Suppressor macrophage treated with lipopolysaccharide for 4 hours (primary cell): Measurements from ENCODE around the gene GXYLT2.
"Not testable (repeated sequence)": the region's sequence is repeated elsewhere in the genome, so short reads cannot be mapped to it uniquely, and the experiment has no call there.

ENCODE experiments used
- DNase-seq: peaks from one replicate; pipeline ENCODE4 v3.0.0-alpha.2; 2020

The GXYLT2 gene

DNA sequence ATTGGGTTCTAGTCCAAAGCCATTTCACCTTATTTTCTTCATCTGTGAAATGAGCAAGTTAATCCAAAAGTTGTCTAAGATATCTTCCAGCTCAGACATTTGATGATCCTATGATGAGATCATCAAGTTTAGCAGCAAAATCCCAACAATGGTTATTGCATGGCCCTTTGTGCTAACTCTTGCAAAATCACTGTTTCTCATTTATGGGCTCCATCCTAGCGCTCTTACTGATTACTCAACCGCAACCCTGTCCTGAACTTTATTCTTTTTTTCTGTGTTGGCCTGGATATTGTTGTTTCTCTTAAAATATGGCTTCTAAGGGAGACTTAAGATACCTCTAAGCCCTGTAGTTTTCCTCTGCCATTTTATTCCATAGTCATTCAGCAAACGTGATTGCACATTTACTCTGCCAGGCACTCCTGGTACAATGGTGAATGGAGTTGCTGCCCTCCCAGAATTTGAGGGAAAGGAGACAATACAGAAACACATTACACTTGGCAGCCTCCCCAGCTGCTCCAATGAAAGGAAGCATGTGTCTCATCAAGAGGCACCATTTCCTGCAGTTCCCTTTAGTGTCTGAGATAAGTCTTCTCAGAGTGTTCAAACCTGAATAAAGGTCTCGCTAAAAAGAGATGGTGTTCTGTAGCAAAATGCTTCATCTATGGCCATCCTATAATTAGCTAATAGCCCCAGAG is 4.4 kb downstream of the GXYLT2 start:
- DNase-seq: peak; percentile 82

- no peak for DNase-seq
These were observed 5.0 kb downstream of the GXYLT2 start for GRCh38 chr3:72892870-72893269.

- DNase-seq: peak; percentile 34
These were observed 7.2 kb downstream of the GXYLT2 start for GRCh38 chr3:72894976-72895552.

- DNase-seq: no peak
These were observed 9.3 kb downstream of the GXYLT2 start for GRCh38 chr3:72896996-72897757.

DNA sequence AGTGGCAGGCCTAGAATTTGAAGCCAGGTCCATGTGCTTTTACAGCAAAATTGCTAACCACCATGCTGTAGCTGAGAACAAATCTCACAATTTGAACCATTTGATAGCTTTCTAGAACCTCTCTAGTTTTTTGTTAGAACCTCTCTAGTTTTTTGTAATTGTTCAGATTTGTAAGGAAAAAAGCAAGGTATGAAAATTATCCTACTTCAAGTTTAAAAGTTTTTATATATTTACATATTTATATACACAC is 9.8 kb downstream of the GXYLT2 start:
- no peak for DNase-seq

- DNase-seq: no peak
These were observed 11.5 kb downstream of the GXYLT2 start for GRCh38 chr3:72899349-72899765.

DNA sequence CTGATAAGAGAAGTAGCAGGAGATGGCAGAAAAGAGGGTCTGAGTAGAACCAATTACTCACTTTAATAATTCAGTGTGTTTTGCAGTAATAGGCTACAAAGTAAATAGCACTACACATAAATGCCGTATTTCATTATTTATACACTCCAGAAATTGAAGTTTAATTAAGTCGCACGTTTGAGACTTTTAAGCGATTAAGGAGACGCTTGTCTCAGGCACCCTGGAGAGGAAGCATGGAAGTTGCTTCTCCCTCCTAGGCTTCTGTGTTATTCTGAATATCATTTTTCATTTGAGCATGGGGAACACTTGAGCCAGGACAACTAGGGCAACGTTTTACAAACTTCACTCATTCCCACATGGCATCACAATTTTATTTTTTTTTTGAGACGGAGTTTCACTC is 12.2 kb downstream of the GXYLT2 start:
- no peak for DNase-seq

- DNase-seq: no peak
These were observed 14.0 kb downstream of the GXYLT2 start for GRCh38 chr3:72901840-72902239.

DNA sequence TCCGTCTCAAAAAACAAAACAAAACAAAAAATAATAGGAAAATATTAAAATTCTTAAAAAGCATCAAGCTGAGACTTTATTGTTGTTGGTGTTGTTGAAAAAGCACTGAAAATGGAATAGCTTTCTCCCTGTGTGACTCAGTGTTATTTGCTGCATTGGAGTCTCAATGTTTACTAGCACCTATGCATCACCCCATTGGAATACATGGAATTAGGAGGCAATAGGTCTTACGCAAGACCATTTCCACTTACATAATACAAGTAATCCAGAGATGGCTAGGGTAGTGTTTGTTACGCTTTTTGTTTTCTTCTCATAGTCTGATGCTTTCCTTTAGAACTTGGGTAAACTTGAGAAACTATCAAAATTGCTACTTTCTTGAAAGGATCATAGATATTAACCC is 15.2 kb downstream of the GXYLT2 start:
- DNase-seq: no peak

DNA sequence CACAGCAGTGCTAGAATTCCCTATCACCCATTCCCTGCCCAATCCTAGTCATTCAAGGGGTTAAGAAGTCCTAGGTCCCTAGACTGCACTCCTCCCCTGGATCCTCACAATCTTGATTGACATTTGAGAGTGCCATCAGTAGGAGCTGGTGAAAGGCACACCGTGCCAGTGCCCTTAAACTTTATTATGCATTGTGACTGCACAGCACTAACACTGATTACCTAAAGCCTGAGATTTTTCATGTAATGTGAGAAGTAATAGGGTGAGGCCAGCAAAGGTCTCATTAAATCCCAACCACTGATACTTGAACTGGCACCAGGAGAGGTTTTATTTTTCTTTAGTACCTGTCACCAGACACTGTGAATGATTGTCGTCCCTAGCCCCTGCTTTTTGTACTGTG is 16.3 kb downstream of the GXYLT2 start:
- DNase-seq: no peak

DNA sequence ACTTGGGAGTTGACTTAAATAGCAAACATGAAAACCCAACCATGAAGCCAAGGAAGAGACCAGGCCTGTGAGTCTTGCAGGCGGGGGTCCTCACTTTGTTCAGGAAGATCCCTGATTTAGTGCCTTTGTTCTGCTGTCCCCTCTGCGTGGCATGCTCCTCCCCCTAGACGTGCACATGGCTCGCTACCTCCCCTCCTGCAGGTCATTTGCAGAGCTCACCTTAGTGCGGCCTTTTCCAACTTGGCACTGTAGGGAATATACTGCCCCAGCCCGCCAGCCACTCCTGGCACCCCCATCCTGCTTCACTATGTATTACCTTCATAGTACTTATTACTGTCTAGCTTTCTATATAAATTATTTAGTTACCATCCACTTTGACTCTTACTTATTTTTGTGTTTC is 18.3 kb downstream of the GXYLT2 start:
- no peak for DNase-seq

DNA sequence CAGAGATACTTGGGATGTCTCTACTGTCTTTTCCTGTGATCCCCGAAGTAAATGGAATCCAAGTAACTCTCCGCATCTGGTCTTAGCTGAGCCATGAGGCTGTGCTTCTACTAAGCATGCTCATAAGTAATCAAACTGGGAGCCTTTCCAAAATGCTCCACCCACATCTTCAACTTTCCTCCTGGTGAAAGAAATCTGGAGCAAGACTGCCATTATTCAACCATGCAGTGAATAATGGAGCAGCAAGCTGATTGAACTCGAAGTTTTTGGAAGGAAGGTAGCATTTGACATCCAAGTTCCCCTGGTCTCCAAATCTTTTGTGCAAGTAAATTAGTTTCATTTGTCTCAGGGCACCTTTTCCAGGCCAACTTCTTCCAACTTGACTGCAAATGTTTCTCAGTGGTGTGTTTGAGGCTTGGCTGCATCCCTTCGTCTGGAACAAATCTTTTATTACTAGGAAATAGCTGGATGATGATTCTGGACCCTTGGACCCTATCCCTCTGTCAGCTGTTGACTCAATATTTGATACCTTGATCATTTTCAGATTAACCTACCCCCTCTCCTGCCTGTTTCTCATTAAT is 19.4 kb downstream of the GXYLT2 start:
- no peak for DNase-seq

- no peak for DNase-seq
These were observed 20.1 kb downstream of the GXYLT2 start for GRCh38 chr3:72907731-72908620.

DNA sequence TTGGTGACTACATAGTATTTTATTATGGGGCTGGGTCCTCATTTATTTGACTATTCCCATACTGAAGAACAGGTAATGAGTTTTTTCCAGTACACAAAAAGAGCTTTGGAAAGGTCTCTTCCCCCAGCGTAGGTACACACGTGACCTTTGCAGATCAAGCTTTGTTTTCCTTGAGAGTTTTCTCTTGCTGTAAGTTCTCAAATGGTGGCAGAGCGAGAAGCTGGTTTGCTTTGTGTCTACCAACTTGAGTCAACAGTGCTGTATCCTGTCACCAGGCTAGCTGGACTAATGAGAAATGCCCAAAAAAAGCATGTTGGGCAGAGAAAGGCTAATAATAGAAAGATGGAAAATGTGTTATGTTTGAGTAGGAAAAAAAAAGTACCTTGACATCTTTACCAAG is 21.7 kb downstream of the GXYLT2 start:
- DNase-seq: no peak

GRCh38 chr3:72912532-72912931 is 24.7 kb downstream of the GXYLT2 start:
- no peak for DNase-seq

DNA sequence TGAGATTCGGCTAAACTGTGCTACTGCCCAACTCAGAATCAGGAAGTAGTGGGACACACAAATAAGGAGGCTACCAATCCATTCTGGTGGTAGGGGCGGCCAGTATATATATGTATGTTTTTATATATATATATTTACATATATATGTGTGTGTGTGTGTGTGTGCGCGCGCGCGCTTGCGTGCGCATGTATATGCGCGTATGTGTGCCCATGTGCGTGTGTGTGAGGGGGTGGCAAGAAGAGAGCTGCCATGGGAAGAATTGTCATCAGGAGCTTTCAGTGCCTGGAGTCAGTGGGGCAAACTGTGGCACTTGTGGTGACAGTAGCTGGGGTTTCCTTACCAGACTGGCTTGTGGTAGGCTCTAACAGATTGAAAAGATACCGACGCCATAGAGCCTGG is 26.5 kb downstream of the GXYLT2 start:
- no peak for DNase-seq

DNA sequence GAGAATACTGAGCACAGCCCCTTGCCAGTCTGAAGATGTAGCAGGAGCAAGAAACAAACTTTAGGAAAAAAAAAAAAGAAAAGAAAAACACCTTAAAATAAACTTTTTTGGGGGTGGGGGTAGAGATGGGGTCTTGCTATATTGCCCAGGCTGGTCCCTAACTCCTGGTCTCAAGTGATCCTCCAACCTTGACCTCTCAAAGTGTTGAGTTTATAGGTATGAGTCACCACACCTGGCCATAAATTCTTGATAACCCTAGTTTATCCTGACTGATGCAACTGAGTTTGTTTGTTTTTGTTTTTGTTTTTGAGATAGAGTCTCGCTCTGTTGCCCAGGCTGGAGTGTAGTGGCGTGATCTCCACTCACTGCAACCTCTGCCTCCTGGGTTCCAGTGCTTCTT is 28.4 kb downstream of the GXYLT2 start:
- DNase-seq: no peak

DNA sequence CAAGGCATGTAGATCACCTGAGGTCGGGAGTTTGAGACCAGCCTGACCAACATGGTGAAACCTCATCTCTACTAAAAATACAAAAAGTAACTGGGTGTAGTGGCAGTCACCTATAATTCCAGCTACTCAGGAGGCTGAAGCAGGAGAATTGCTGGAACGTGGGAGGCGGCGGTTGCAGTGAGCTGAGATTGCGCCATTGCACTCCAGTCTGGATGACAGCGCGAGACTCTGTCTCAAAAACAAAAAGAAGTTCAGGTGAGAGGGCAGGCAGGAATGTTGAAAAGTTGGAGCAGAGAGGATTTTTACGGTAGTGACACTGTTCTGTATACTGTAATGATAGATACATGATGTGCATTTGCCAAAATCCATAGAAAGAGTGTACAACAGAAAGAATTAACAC is 31.7 kb downstream of the GXYLT2 start:
- no peak for DNase-seq

DNA sequence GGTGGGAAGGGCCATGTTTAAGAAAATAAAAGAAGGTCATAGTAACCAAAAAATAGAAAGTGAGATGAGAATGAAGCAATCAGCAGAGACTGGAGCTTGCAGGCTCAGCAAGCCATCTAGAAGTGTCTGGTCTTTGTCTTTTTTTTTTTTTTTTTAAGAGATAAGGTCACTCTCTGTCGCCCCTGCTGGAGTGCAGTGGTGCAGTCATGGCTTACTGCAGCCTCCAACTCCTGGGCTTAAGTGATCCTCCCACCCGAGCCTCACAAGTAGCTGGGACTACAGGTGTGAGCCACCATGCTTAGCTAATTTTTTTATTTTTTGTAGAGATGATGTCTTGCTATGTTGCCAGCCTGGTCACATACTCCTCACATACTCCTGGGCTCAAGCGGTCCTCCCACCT is 36.2 kb downstream of the GXYLT2 start:
- DNase-seq: no peak

GRCh38 chr3:72928781-72929735 is 41.2 kb downstream of the GXYLT2 start:
- DNase-seq: not testable (repeated sequence)

DNA sequence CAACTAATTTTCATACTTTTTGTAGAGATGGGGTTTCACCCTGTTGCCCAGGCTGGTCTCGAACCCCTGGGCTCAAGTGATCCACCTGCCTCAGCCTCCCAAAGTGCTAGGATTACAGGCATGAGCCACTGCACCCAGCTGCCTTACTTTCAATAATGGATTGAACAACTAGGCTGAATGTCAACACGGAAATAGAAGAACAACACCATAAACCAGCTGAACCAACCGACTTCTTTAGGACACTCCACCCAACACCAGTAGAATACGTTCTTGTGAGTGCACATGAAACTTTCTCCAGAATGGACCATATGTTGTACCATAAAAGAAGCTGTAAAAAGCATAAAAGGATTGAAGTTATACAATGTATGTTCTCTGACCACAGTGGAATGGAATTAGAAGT is 42.9 kb downstream of the GXYLT2 start:
- no peak for DNase-seq

GRCh38 chr3:72932416-72932815 is 44.6 kb downstream of the GXYLT2 start:
- no peak for DNase-seq
